Breast epithelium (tissue), 3 donors: Measurements from ENCODE around the gene ARHGAP15.

ENCODE experiments used
- CTCF ChIP-seq, 3 donors: fragments of 450-650 bp; IDR thresholded peaks; one replicate each; pipeline ENCODE4 v1.5.1; 2016 to 2017; ENCODE audit warnings: antibody characterized with exemption in 3 of 3, mild to moderate bottlenecking in 3 of 3, moderate library complexity in 3 of 3
- POLR2A ChIP-seq: fragments of 450-650 bp; IDR thresholded peaks from one replicate; pipeline ENCODE4 v1.6.1; 2016; ENCODE audit warnings: antibody characterized with exemption, mild to moderate bottlenecking, moderate library complexity
- POLR2AphosphoS5 ChIP-seq, 3 donors: sonication (generic); formaldehyde crosslinking; IDR thresholded peaks; one replicate each; pipeline ENCODE4 v1.6.1; 2017; ENCODE audit warnings: antibody characterized with exemption in 3 of 3

DNA sequence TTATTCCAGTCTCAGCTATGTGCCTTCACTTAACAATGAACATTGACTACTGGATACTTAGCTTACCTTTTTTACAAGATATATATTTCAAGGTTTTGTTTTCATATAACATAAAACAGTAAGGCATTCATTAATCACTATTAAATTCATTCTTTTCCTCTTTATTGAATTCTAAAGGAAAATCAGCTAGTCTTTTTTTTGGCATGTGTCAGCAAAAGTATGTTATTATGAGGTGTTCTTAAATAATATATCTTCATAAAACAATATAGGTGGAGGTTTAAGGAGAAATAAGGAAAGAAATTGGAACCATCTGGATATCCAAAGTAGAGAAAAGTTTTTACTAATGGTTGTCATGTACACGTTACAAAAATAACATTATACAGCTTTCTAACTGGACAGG lies 472.6 kb downstream of the ARHGAP15 start:
- TF ChIP-seq CTCF (IDR thresholded peaks at IDR 0.05) = no peak
- TF ChIP-seq POLR2A = no peak
- no peak for TF ChIP-seq POLR2AphosphoS5 (IDR thresholded peaks at IDR 0.05)
